Body of pancreas (tissue), 4 donors: ENCODE results near the gene ACADS. TPM values are rescaled to one million over a fixed set of nuclear protein-coding genes. Genes with fewer than 3 reads are reported as not detected.

ENCODE experiments used
- ATAC-seq: fragments of 150-250 bp; one replicate; pipeline ENCODE4 v1.9.1; 2016
- DNase-seq, 4 donors: peaks; one replicate each; pipeline ENCODE4 v3.0.0-alpha.2; 2019
- H3K27ac ChIP-seq, 4 donors: fragments of 200-600 bp; sonication (generic); 1 replicate in 3 of 4; 2 replicates in 1 of 4; pipeline versions ENCODE4 v1.5.1 to v1.6.1; 2016 to 2019; ENCODE audit warnings: mild to moderate bottlenecking in 1 of 4, mixed read lengths in 1 of 4, moderate library complexity in 1 of 4
- H3K27me3 ChIP-seq, 2 donors: fragments of 200-600 bp; sonication (generic); one replicate each; pipeline ENCODE4 v1.6.0; 2016; ENCODE audit warnings: mild to moderate bottlenecking in 1 of 2
- H3K36me3 ChIP-seq, 2 donors: fragments of 200-600 bp; sonication (generic); replicated peaks in 1 of 2; 2 replicates each; pipeline ENCODE4 v1.5.1; 2016; ENCODE audit warnings: low read depth in 2 of 2; ENCODE audit not compliant: insufficient read depth in 1 of 2
- H3K4me1 ChIP-seq: fragments of 200-600 bp; sonication (generic); one replicate; pipeline ENCODE4 v1.6.0; 2016
- H3K4me3 ChIP-seq, 2 donors: fragments of 200-600 bp; sonication (generic); 1 replicate in 1 of 2; 2 replicates in 1 of 2; pipeline ENCODE4 v1.5.1; 2016 to 2019
- H3K9me3 ChIP-seq, 3 donors: fragments of 200-600 bp; sonication (generic); 1 replicate in 2 of 3; 2 replicates in 1 of 3; pipeline ENCODE4 v1.5.1; 2016
- POLR2A ChIP-seq, 3 donors: fragments of 450-650 bp; IDR thresholded peaks; one replicate each; pipeline ENCODE4 v1.6.1; 2016; ENCODE audit warnings: antibody characterized with exemption in 3 of 3, mild to moderate bottlenecking in 2 of 3
- WGBS, 2 donors: methylation state at CpG; one replicate each; pipeline ENCODE4 v1.1.5; 2017; 5-methylcytosine and 5-hydroxymethylcytosine counted together
- intact Hi-C: fragments of 100-400 bp; cut with DNase I; formaldehyde crosslinking; loops from one replicate; pipeline ENCODE4 v1.15.1; 2023
- total RNA-seq, 2 donors: library from RNA; depleted of rRNA; stranded (reverse); fragments of >200 nt; gene quantifications; one replicate each; pipeline ENCODE4 v1.1.0, GENCODE V29; 2016
- TF ChIP-seq, protein P1 (sequence below), 7 experiments: fragments of 450-650 bp in 4 of 7; fragments of 200-600 bp in 3 of 7; sonication (generic) in 3 of 7; IDR thresholded peaks; one replicate each; pipeline ENCODE4 v1.5.1; 2016 to 2019; ENCODE audit warnings: antibody characterized with exemption in 7 of 7

ACADS gene
- total RNA-seq, 2 donors from 2014 or later, result 33.5 to 55.0 TPM

DNA sequence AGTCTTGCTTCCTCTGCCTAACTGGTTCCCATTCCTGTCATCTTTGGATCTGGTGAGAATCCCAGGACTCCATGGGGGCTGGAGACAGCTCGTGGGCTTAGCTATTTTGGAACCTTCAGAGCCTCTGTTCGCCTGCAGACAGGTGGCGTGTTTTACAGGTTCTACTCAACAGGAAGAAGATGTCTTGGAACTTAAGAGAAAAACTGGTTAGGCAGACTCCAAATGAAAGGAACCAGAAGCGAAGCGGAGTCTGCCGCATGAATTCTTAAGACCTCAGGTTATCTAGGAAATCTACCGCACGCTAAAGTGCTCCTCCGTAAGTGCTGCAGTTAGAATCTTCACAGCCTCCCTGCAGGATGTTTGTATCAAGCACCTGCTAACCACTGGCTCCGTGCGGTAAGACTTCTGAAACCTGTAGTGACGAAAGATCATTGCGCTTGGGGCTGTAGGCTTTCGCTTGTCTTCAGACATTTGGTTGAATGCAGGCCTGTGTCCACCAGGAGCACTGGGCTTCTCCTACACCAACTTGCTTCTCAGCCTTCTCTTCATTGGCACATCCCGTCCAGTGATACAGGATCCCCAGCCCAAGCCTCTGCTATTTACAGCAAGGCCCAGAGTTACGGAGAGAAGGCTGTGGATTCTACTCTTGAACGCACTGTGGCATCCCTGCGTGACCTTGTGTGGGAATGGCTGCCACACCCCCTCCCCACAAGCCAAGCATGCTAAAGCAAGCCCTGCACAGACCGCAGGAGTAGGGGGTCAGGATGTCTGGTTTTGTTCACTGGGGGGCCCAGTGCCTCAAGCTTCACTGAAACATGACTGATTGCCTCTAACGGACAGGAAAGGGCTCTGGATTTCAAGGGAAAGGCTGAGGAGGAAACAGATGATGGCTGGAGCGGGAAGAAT, 35.0 kb downstream of the ACADS start:
- 85 to 88% methylated on average over 21 of the region's 21 CpGs for WGBS, 2 donors
- no peak for ATAC-seq
- no peak for DNase-seq
- TF ChIP-seq POLR2A (IDR thresholded peaks at IDR 0.05), result no peak
- TF ChIP-seq, protein P1, sequence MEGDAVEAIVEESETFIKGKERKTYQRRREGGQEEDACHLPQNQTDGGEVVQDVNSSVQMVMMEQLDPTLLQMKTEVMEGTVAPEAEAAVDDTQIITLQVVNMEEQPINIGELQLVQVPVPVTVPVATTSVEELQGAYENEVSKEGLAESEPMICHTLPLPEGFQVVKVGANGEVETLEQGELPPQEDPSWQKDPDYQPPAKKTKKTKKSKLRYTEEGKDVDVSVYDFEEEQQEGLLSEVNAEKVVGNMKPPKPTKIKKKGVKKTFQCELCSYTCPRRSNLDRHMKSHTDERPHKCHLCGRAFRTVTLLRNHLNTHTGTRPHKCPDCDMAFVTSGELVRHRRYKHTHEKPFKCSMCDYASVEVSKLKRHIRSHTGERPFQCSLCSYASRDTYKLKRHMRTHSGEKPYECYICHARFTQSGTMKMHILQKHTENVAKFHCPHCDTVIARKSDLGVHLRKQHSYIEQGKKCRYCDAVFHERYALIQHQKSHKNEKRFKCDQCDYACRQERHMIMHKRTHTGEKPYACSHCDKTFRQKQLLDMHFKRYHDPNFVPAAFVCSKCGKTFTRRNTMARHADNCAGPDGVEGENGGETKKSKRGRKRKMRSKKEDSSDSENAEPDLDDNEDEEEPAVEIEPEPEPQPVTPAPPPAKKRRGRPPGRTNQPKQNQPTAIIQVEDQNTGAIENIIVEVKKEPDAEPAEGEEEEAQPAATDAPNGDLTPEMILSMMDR (IDR thresholded peaks at IDR 0.05), result no peak
- no peak overlapping the region for H3K4me3 ChIP-seq
- H3K36me3 ChIP-seq, result peaks cover 0 to 9% of the 10 kb centered on the region in 2 donors
- H3K4me1 ChIP-seq, result no peaks in the 10 kb centered on the region
- no peaks in the 10 kb centered on the region for H3K27me3 ChIP-seq
- H3K9me3 ChIP-seq, result no peaks in the 10 kb centered on the region
- no peak overlapping the region for H3K27ac ChIP-seq
- intact Hi-C loops, result no loop called here

DNA sequence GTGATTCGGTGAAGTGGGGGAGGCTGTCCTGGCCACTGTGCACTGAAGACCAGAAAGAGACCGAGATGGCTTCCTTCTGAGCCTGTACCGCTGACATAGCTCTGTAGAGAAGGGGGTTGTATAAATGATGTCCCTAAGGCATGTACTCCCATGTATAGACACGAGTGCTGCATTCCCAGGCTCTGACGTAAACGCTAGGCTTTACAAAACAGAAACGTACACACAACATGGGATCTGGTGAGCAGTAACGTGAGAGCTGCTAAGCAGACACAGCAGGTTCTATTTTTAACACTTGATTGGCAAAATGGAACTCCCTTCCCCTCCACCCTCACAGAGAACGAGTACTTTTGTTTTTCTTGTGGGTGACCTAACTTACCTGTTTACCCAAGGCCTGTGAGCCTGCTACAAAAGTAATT, 35.9 kb downstream of the ACADS start:
- TF ChIP-seq, protein P1 (IDR thresholded peaks at IDR 0.05), result no peak
- TF ChIP-seq POLR2A (IDR thresholded peaks at IDR 0.05), result no peak
- H3K36me3 ChIP-seq, result peaks cover 8 to 15% of the 10 kb centered on the region in 2 donors
- WGBS, 2 donors, result 75 to 82% methylated on average over 9 of the region's 9 CpGs
- H3K4me1 ChIP-seq, result no peaks in the 10 kb centered on the region
- ATAC-seq, result no peak
- no peaks in the 10 kb centered on the region for H3K27me3 ChIP-seq
- intact Hi-C loops, result no loop called here
- no peak overlapping the region for H3K4me3 ChIP-seq
- no peak for DNase-seq
- H3K27ac ChIP-seq, result no peak overlapping the region
- no peaks in the 10 kb centered on the region for H3K9me3 ChIP-seq

DNA sequence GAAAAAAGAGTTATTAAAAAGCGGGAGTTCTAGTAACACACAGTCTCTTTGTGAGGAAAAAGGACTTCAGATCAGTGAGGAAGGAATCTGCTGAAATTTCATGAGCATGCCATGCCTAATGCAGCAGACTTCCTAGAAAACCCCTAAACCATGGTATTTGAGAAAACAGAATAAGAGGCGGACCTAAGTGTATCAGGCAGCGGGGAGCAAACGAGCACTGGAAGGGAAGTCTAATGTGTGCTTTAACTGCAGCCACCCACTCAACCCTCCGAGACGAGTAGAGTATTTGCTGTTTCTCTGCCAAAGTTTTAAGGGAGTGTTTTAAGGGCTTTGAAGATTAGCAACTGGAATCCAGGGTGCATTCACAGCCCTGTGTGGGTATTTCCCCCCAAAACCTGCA, 36.5 kb downstream of the ACADS start:
- ATAC-seq (no peak), DNase-seq (no peak)
- H3K27me3 ChIP-seq, result no peaks in the 10 kb centered on the region
- no peaks in the 10 kb centered on the region for H3K4me1 ChIP-seq
- intact Hi-C loops, result no loop called here
- peaks cover 9 to 20% of the 10 kb centered on the region in 2 donors for H3K36me3 ChIP-seq
- 83 to 87% methylated on average over 6 of the region's 6 CpGs for WGBS, 2 donors
- TF ChIP-seq, protein P1 (IDR thresholded peaks at IDR 0.05), result no peak
- TF ChIP-seq POLR2A (IDR thresholded peaks at IDR 0.05), result no peak
- H3K4me3 ChIP-seq, result no peak overlapping the region
- H3K27ac ChIP-seq, result no peak overlapping the region
- no peaks in the 10 kb centered on the region for H3K9me3 ChIP-seq

DNA sequence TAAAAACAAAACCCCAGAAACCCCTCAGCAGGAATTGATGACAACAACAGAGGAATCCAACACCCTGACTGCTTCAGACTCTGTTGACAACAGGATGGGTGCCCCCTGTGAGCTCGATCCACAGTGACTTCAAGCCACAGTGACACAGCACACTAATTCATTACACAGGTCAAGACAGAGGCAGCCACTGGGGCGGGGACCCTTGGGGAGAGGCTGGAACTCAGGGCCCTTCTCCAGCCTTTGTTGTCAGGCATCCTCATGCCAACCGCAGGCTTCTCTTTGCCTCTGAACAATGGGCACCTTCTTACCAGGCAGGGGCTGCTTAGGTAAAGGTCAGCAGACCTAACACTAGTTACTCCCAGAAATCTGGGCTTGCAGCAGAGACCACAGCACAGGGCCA, 37.6 kb downstream of the ACADS start:
- TF ChIP-seq POLR2A (IDR thresholded peaks at IDR 0.05), result no peak
- TF ChIP-seq, protein P1 (IDR thresholded peaks at IDR 0.05), result no peak
- DNase-seq (no peak), ATAC-seq (no peak)
- no peak overlapping the region for H3K4me3 ChIP-seq
- no peaks in the 10 kb centered on the region for H3K27me3 ChIP-seq
- WGBS, 2 donors, result 63 to 64% methylated on average over 2 to 3 of the region's 3 CpGs
- no peaks in the 10 kb centered on the region for H3K4me1 ChIP-seq
- intact Hi-C loops, result no loop called here
- H3K9me3 ChIP-seq, result no peaks in the 10 kb centered on the region
- no peak overlapping the region for H3K27ac ChIP-seq
- peaks cover 9 to 32% of the 10 kb centered on the region in 2 donors for H3K36me3 ChIP-seq
